ENCODE results near the gene CELF2.

DNA sequence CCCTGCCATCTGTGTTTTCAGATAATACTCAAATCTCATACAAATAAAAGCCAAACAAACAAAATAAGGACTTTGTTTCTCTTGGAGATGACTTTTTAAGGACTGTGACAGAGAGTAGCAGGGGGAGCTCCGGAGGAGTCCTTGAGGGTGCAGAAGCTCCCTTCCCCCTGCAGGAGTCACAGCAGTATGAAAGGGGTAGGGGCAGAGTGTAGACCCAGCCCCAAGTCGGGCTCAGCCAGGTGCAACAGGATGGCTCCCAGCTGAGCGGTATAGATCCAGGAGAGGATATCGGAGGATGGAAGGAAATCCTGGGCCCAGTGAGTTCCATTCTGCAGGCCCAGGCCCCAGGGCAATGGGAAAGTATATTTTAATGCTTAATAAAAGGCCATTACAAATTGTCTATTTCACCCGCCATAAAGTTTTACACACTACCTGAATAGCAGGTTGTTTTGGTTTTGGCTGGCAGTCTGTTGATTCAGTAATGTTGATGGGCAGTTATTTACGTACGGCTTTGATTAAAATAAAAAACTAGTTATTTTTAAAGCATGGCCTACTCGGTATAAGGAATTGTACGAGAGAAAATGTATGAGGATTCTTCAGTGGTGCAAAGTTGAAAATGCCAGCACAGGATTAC, 206.0 kb downstream of the CELF2 start:
- TF ChIP-seq, protein P1, sequence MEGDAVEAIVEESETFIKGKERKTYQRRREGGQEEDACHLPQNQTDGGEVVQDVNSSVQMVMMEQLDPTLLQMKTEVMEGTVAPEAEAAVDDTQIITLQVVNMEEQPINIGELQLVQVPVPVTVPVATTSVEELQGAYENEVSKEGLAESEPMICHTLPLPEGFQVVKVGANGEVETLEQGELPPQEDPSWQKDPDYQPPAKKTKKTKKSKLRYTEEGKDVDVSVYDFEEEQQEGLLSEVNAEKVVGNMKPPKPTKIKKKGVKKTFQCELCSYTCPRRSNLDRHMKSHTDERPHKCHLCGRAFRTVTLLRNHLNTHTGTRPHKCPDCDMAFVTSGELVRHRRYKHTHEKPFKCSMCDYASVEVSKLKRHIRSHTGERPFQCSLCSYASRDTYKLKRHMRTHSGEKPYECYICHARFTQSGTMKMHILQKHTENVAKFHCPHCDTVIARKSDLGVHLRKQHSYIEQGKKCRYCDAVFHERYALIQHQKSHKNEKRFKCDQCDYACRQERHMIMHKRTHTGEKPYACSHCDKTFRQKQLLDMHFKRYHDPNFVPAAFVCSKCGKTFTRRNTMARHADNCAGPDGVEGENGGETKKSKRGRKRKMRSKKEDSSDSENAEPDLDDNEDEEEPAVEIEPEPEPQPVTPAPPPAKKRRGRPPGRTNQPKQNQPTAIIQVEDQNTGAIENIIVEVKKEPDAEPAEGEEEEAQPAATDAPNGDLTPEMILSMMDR (IDR thresholded peaks at IDR 0.05; ENCODE audit: poor library complexity, severe bottlenecking), result no peak
- TF ChIP-seq MXI1 (conservative IDR thresholded peaks at IDR 0.05; ENCODE audit: poor library complexity, severe bottlenecking) (no peak), POLR2AphosphoS5 (IDR thresholded peaks at IDR 0.05) (no peak), SMC3 (conservative IDR thresholded peaks at IDR 0.05; ENCODE audit: poor library complexity) (no peak), EZH2 (IDR thresholded peaks at IDR 0.05; ENCODE audit: borderline replicate concordance, insufficient read depth, low read length, poor library complexity, severe bottlenecking) (no peak), RAD21 (conservative IDR thresholded peaks at IDR 0.05) (no peak), EP300 (conservative IDR thresholded peaks at IDR 0.05; ENCODE audit: poor library complexity, severe bottlenecking) (no peak), TAF1 (IDR thresholded peaks at IDR 0.05; ENCODE audit: low read depth) (no peak)
- TF ChIP-seq, protein P2, sequence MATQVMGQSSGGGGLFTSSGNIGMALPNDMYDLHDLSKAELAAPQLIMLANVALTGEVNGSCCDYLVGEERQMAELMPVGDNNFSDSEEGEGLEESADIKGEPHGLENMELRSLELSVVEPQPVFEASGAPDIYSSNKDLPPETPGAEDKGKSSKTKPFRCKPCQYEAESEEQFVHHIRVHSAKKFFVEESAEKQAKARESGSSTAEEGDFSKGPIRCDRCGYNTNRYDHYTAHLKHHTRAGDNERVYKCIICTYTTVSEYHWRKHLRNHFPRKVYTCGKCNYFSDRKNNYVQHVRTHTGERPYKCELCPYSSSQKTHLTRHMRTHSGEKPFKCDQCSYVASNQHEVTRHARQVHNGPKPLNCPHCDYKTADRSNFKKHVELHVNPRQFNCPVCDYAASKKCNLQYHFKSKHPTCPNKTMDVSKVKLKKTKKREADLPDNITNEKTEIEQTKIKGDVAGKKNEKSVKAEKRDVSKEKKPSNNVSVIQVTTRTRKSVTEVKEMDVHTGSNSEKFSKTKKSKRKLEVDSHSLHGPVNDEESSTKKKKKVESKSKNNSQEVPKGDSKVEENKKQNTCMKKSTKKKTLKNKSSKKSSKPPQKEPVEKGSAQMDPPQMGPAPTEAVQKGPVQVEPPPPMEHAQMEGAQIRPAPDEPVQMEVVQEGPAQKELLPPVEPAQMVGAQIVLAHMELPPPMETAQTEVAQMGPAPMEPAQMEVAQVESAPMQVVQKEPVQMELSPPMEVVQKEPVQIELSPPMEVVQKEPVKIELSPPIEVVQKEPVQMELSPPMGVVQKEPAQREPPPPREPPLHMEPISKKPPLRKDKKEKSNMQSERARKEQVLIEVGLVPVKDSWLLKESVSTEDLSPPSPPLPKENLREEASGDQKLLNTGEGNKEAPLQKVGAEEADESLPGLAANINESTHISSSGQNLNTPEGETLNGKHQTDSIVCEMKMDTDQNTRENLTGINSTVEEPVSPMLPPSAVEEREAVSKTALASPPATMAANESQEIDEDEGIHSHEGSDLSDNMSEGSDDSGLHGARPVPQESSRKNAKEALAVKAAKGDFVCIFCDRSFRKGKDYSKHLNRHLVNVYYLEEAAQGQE (IDR thresholded peaks at IDR 0.05; ENCODE audit: borderline replicate concordance), result no peak
